ENCODE measurements around the gene SCLT1.

DNA sequence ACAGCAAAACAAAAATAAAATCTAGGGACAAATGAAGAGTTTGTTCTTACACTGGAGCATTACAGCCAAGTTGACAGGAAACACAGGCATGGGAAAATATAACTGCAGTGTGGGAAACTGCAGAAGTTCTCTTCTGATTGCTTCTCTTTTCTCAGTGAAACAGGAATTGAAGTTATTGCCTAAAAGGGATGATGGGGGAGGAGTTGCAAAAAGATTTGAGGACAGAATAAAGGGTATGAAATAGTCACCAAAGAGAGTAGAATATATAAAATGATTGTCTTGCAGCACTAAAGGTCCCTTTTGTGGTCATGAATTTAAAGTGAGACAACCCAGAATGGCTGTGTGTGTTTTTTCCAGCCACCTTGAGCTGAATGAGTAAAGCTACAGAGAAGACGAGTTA lies 180.1 kb downstream of the SCLT1 start:
- TF ChIP-seq RAD21 (IDR thresholded peaks at IDR 0.05; ENCODE audit: low read length) (no peak), EZH2phosphoT487 (IDR thresholded peaks at IDR 0.05; ENCODE audit: borderline replicate concordance, low read depth) (no peak), YY1 (IDR thresholded peaks at IDR 0.05; ENCODE audit: low read depth) (no peak), SIN3A (IDR thresholded peaks at IDR 0.05; ENCODE audit: borderline replicate concordance, low read depth, low read length) (no peak), MEF2A (IDR thresholded peaks at IDR 0.05; ENCODE audit: borderline replicate concordance, low read depth) (no peak)
- TF ChIP-seq, protein P1, sequence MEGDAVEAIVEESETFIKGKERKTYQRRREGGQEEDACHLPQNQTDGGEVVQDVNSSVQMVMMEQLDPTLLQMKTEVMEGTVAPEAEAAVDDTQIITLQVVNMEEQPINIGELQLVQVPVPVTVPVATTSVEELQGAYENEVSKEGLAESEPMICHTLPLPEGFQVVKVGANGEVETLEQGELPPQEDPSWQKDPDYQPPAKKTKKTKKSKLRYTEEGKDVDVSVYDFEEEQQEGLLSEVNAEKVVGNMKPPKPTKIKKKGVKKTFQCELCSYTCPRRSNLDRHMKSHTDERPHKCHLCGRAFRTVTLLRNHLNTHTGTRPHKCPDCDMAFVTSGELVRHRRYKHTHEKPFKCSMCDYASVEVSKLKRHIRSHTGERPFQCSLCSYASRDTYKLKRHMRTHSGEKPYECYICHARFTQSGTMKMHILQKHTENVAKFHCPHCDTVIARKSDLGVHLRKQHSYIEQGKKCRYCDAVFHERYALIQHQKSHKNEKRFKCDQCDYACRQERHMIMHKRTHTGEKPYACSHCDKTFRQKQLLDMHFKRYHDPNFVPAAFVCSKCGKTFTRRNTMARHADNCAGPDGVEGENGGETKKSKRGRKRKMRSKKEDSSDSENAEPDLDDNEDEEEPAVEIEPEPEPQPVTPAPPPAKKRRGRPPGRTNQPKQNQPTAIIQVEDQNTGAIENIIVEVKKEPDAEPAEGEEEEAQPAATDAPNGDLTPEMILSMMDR (IDR thresholded peaks at IDR 0.05): no peak
